HS-5 (cell line): Measurements from ENCODE around the gene FKBP14.

ENCODE experiments used
- DNase-seq: peaks from one replicate; pipeline ENCODE4 v3.0.0-alpha.2; 2012; ENCODE audit warnings: low read depth

FKBP14 gene

DNA sequence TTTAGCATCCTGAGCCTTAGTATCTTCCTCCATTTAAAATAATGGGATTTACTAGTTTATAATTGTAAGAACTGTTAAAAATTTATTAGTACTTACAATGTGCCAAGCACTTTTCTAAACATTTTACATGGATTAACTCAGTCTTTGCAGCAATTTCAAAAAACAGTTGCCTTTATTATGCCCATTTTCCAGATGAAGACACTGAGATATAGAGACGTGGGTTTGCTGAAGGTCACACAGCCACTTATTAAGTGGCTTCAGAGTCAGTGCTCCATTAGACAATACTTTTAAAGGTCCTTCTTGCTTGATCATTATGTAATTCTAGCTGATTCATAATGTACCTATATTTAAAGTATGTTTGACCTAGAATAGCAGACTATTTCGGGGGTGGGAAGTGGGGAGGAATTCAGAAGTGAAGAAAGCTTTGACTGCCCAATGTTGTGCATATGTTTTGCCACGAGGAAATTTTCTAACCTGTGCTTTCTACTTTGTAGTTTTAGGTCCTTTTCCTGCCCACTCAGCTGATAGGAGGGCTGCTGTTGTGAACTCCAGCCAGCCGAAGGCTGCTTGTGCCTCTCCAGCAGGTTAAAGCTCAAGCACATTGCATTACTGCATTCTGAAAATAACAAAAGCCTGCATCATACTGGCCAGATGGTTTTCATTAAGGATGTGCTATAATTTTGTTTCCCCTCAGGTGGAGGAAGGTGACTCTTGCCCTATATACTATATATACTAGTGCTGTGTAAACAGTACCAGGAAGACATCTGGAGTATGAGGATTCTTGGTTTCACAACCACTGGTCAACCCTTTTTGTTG lies 6.0 kb upstream of the FKBP14 start:
- peak; percentile 94 for DNase-seq

DNA sequence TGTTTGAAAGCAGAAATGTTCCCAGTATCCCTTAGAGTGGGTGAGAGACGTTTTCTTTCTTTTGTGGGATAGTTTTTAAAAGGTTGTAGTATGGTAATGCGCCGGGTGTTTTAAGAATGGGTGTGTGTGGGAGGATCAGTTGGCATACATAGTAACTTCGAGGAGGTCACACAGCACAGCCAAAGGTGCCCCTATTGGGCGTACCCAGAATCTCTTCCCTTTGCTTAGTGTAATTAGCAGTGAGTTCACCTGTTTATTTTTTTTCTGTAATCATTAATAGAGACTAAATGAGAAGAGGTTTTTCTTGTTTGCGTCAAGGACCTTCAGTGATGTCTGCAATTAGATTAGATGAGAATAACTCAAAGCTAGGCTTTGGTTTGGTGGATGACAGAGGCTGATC lies 3.2 kb upstream of the FKBP14 start:
- no peak for DNase-seq

DNA sequence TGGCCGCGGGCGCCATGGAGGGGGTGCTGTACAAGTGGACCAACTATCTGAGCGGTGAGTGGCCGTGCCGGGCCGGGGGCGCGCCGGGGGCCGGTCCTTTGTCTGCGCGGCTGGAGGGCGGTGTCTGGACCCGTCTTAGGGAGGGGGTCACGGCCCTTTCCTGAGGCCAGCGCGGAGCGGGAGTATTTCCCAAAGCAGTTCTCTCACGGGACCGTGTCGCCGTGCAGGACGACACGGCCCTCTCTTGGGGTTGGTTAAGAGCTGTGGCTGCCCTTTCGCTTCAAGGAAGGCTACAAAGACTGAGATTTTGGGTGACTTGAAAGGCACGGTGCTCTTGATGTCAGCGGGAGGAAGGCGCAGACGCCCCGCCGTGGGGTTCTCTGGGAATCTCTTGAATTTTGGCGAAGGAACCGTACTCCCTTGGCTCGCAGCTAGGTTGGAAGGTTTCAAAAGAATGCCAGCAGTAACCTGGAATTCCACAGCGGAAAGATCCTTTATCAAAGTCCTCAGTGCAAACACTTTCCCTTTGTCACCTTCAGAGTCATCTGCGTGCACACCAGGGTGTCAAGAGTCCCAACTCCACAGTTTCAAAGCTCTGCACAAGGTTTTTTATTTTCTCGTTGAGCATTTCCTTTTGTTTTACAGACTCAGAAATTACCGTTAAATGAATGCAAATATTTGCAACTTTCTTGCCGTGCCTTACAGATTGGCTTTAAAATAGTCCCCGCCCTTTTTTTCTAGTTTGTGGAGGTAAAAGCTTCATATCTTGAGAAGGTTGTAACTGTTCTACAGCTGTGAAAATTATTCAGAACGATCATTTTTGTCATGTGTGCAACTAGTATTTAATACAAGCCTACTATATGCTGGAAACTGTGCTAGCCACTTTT lies 2.5 kb upstream of the FKBP14 start:
- peak; percentile 43 for DNase-seq

DNA sequence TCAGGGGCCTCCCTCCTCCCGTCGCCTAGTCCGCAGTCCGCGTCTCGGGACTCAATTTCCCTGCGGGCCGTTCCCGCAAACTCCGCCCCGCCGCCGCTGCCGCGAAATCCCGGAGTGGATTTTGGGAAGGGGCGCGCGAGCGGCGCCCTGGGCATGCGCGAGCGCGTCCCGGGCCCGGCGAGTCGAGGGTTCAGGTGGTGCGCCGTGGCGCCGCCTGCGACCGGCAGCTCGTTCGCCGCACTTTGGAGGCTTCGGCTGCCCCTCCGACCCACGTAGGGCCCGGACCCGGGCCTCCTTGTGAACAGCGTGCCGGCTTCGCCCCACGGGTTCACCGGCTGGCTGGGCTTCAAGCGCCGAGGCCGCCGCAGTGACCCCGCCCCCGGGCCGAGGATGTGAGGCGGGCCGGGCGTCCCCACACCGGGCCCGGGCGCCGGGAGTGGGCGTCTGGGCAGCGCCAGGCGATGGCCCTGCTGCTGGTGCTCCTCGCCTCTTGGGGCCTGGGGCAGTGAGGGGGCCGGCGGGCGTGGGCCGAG lies 1.8 kb upstream of the FKBP14 start, which contains the start of gene PLEKHA8:
Gene PLEKHA8, plus strand, starts transcription at position 197 of the 533 bp plus-strand sequence. CDS start 351 bp downstream, outside the sequence.
- DNase-seq, result peak; percentile 71

DNA sequence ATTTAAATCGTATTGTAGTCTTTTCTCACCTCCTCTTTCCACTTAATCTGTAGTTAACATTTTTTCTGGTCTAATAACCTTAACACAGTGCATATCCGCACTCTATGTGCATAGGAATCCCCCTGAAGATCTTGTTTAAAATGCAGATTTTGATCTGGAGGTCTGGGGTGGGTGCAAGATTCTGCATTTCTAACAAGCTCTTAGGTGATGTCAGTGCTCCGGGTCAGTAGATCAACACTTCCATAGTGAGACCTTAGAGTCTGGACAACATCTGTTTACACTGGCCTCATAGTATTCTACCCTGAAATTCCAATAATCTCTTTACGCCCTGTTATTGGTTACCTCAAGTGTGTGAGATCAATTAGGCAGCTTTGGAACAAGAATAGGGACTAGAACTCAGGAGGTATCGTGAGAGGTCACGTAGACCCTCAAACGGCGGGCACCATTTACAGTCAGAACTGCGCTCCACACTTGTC lies 1.3 kb upstream of the FKBP14 start:
- DNase-seq, result no peak

DNA sequence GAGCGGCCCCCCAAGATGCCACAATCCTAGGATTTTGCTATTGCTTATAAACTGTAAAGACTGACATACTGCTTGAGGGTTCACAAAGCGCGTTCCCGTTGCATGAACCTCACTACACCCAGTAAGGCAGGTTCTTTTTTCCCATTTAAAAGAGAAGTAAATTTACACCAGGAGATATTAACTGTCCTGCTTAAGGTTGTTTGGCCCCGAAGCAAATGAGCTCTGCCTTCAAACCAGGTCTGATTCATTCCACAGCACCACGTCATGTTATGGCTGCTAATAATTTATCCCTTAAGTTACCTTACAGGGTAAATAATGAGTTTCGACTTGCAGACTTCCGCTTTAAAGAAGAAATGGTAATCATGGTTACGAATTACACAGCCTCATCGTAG lies 559 bp upstream of the FKBP14 start:
- no peak for DNase-seq

DNA sequence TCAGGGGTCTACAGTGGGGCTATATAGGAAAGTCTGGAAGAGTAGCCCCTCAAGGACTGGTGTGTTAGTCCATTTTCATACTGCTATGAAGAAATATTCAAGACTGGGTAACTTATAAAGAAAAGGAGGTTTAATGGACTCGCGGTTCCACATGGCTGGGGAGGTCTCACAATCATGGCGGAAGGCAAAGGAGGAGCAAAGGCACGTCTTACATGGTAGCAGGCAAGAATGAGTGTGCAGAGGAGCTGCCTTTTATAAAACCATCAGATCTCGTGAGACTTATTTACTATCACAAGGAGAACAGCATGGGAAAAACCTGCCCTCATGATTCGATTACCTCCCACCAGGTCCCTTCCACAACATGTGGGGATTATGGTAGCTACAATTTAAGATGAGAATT lies 3.0 kb downstream of the FKBP14 start:
- no peak for DNase-seq

DNA sequence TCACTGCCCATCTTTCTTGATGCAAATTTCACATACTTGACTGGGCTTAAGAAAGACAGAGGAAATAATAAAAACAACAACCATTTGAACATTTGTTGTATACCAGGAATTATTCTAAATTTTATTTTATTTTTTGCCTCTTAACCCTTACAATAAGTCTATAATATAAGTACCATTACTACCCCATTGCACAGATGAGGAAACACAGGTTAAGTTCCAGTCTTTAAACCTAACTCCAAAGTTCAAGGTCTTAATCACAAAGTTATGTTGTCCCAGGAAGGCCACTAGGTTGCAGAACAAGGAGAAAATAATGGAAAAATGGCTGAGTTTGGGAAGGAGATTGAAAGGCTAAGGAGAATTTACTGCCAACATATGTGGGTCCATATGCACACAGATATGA lies 3.5 kb downstream of the FKBP14 start:
- no peak for DNase-seq

DNA sequence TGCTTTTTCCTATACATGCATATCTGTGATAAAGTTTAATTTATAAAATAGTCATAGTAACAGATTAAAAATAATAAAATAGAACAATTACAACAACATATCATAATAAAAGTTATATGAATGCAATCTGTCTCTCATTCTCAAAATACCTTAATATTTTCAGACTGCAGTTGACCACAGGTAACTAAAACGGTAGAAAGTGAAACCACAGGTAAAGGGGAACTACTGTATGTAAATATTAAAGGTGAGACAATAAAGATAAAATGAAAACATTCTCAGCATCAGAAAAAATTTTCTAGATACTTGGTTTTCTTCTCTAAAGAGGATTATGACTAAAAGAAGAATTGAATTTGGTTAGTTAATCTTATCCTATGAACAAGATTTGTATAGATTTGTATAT lies 6.0 kb downstream of the FKBP14 start:
- DNase-seq, result no peak

DNA sequence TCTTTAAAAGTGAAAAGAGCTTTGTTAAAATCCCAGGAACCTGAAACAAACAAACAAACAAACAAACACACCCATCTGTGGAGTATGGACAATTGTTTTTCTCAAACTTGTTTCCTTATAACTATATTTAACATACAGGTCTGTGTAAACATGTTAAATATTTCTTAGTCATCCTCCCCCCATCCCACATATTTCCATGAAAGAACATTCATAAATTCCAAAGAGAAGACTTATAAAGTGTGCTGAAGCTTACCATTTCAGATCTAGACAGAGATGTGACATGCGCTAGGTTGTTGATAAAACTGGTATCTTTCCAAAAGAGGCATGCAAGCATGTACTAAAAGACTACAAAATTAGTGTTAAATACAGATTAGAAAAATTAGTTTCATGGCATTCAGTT lies 6.5 kb downstream of the FKBP14 start:
- no peak for DNase-seq

DNA sequence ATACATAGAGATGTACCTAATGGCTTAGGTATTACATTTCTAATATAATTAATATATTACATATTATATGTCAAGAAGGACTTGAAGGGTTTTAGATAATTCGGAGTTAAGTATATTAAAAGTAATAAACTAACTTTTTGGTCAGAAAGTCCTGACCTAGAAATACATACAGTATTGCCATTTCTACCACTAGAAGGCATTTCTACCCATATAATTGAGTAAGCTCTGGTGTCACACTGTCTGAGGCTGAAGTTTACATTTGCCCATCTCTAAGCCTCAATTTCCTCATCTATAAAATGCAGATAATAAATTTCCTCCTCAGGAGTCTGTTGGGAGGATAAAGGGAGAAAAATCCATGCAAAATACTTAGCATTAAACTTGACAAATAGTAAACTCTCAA lies 7.1 kb downstream of the FKBP14 start:
- DNase-seq, result no peak

DNA sequence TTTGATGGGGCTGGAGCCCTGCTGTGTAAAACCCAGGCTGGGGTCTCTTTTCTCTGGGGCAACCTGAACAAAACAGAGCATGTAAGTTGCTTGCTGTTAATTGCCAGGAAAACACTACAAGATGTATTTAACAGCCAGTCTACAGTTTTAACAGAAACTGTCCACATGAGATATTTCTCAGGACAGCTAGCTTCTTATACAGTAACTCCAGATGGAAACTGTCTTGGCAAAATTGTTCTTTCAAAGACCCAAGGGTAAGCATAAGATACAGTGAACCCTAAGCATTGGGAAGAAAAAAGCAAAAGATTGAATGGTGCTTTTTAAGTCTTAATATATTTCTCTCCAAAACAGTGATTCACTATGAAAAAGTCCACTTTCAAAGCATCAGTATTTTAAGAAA lies 8.1 kb downstream of the FKBP14 start:
- DNase-seq, result no peak

DNA sequence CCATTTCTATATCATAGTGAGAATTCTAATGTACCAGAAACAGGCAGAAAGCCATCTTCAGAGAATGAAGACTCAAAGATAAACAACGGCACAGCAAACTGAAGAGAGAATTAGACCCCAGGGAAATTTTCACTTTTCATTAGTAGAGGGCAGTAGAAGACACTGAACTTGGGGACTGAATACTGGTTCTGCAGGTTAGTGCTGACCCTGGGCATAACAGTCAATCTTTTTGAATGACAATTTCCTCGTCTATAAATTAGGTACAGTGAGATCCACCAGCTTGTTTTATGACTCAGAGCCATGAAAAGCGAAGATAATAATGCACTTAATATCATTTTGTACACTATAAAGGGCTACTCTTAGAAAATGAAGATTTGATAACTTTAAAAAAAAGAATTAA lies 13.7 kb downstream of the FKBP14 start:
- no peak for DNase-seq

DNA sequence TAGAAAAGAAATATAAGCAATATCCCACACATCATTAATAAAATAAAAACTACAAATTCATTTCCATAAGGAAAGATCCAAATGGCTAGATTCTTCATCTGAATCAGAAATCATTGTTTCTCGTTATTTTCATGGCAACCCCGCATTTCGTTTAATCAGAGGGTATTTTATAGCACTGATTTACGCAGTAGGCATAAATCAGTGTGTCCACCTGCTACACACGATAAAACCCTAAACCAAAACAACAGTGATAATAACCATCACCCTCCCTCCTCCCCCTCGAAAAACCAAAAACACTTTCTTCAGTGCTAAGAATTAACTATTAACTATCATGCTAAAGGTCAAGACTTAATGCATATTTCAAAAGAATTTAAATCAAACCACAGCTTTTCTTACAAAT lies 16.5 kb downstream of the FKBP14 start:
- no peak for DNase-seq

DNA sequence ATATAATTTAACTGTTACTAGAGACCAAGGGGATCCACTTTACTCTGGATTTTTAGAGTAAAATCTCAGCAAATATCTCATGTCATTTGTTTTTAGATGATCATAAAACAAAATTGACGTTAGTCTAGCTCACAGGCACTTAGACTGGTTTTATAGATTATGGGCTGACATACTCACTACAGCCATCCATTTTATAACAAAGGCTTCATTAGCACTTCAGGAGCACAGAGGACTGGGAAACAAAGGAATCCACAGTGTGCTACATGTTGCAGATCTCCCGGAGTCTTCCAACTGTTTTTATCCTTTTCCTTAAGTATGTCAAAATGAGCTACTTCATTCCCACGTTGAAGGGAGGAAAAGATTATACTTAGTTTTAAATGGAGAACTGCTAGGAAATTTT lies 21.0 kb downstream of the FKBP14 start:
- DNase-seq, result no peak

DNA sequence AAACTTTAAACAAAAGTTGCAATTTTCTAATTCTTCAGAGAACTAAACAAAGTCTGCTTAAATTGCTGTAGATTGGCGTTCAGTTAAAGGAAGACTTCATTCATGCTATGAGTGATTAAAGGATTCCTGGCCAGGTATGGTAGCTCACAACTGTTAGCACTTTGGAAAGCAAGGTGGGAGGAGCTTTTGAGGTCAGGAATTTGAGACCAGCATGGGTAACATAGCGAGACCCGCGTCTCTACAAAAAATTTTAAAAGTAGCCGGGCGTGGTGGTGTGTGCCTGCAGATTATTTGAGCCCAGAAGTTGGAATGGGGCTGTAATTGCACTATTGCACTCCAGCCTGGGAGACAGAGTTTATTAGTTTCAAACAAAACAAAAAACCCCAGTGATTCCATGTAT lies 23.4 kb downstream of the FKBP14 start:
- no peak for DNase-seq

DNA sequence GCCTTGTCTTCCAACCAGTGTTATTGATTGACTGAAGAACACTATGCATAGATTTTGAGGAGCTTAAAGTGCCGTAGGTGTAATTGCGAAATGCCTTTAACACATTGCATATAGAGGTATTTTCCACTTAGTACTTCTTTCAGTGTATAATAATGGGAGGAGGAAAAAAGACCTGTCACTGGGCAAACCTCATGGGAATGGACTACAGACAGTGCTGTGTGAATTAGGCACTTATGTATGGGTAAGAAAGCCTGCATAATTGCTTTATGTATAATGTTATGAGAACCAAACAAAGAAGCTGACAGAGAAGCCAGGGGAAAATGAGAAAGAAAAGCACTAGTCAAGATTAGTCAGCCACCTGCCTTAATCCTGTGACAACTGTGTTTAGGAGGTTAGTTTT lies 24.5 kb downstream of the FKBP14 start:
- no peak for DNase-seq

DNA sequence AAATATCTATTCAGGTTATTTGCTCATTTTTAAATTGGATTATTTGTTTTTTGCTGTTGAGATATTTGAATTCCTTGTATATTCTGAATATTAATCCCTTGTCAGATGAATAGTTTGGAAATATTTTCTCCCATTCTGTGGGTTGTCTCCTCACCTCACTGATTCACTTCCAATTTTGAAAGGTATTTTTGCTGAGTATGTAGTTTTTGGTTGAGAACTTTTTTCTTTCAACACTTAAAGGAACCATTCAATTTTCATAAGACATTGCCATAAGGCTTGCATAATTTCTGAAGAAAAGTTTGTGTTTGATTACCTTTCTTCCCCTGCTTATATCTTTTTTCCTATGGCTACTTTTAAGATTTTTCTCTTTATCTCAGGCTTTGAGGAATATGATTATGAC lies 28.0 kb downstream of the FKBP14 start:
- no peak for DNase-seq

DNA sequence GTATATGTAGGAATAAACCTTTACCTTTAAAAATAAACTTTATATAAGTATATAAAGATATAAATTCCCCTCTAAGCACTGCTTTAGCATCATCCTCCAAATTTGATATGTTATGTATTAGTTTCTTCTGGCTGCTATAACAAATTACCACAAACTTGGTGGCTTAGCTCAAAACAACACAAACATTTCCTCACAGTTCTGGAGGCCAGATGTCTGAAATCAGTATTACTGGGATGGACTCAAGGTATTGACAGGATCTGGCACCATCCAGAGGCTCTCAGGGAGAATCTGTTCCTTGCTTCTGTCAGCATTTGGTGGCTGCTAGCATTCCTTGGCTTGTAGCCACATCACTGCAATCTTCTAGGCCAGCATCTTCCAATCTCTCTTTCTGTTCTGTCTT lies 30.2 kb downstream of the FKBP14 start:
- DNase-seq, result no peak

DNA sequence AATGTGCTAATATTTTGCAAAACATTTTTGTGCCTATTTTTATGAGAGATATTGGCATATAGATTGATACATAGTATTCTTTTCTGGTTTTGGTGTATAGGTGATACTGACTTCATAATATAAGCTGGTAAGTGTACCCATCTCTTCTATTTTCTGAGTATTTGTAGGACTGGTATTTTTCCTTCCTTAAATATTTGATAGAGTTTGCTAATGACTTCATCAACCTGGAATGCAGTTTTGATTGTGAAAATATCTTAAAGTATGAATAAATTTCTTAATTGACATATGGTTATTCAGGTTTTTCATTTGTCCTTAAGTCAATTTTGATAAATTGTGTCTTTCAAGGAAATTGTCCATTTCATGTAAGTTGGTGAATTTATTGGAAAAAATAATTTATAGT lies 30.9 kb downstream of the FKBP14 start:
- DNase-seq, result no peak

DNA sequence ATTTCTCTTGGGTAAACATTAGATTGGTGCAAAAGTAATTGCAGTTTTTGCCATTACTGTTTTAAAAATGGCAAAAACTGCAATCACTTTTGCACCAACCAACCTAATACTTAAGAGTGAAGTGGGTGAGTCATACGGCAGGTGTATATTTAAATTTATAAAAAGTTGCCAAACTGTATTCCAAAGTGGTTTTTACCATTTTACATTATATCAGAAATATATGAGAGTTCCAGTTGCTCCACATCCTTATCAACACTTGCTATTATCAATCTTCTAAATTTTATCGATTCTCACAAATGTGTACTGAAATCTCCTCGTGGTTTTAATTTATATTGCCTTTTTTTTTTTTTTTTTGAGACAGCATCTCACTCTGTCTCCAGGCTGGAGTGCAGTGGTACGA lies 33.4 kb downstream of the FKBP14 start:
- no peak for DNase-seq

DNA sequence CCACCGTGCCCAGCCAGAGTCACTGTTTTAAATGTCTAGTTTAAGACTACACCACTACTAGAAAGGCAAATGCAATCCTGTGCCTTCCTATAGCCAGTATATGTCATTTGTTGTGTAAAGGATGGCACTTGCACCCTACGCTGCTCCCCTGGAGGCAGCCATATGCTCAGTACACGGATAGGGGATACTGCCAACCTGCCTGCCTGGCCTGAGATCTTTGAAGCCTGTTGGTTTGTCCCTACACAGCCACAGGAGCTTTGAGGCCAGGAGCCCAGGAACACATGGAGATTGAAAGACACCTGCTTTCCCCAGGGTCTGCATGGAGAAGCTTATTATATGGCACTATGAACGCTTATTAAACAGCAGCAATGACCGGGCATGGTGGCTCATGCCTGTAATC lies 34.6 kb downstream of the FKBP14 start:
- DNase-seq, result no peak

DNA sequence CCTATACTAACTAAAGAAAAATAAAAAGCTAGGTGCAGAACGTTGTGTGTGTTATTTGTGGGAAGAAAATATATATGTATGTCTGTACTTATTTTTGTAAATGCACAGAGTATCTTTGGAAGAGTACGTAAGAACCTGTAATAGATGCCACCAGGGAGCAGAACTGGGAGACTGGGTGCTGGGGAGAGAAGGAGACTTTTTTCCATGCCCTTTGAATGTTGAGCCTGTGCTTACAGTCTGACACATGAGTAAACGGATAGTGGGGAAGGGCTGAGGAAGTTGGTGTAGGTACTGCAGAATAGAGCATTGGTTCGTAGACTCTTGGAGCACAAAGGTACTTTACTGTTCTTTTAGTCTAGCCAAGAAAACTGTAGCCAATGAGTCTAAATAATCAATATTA lies 35.6 kb downstream of the FKBP14 start:
- no peak for DNase-seq
